ENCODE measurements around the gene ERICH6B.

DNA sequence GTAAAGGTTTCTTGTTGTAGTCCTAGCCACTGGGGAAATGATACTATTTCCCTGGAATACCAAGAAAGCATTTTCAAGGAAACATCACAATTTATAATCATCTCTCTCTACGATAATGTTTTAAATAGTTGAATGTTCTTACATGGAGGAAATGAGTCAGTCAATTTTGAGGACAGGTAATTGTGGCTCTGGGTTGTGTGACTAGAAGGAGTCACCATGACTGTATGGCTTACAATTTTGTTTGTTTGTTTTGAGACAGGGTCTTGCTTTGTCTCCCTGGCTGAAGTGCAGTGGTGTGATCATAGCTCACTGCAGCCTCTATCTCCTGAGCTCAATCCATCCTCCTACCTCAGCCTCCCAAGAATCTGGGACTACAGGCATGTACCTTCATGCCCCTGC lies 103.4 kb downstream of the ERICH6B start:
- no peak for TF ChIP-seq EGR1 (IDR thresholded peaks at IDR 0.05)
- TF ChIP-seq, protein P1, sequence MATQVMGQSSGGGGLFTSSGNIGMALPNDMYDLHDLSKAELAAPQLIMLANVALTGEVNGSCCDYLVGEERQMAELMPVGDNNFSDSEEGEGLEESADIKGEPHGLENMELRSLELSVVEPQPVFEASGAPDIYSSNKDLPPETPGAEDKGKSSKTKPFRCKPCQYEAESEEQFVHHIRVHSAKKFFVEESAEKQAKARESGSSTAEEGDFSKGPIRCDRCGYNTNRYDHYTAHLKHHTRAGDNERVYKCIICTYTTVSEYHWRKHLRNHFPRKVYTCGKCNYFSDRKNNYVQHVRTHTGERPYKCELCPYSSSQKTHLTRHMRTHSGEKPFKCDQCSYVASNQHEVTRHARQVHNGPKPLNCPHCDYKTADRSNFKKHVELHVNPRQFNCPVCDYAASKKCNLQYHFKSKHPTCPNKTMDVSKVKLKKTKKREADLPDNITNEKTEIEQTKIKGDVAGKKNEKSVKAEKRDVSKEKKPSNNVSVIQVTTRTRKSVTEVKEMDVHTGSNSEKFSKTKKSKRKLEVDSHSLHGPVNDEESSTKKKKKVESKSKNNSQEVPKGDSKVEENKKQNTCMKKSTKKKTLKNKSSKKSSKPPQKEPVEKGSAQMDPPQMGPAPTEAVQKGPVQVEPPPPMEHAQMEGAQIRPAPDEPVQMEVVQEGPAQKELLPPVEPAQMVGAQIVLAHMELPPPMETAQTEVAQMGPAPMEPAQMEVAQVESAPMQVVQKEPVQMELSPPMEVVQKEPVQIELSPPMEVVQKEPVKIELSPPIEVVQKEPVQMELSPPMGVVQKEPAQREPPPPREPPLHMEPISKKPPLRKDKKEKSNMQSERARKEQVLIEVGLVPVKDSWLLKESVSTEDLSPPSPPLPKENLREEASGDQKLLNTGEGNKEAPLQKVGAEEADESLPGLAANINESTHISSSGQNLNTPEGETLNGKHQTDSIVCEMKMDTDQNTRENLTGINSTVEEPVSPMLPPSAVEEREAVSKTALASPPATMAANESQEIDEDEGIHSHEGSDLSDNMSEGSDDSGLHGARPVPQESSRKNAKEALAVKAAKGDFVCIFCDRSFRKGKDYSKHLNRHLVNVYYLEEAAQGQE (IDR thresholded peaks at IDR 0.05; ENCODE audit: low read depth) = no peak
- TF ChIP-seq RAD21 (IDR thresholded peaks at IDR 0.05; ENCODE audit: low read depth) = no peak
- TF ChIP-seq YY1 (IDR thresholded peaks at IDR 0.05; ENCODE audit: low read depth) = no peak
